ENCODE measurements around the gene TIMP3. TPM values are rescaled to one million over a fixed set of nuclear protein-coding genes. Genes with fewer than 3 reads are reported as not detected.

TIMP3 gene
- total and polyA plus RNA-seq, 2 of the 4 experiments (the other 2 are of a cell fraction), result 98.8 to 179 TPM

- no peak overlapping the region for H3K56ac ChIP-seq (ENCODE audit: extremely low read depth, insufficient read depth, low read length)
- H3K23ac ChIP-seq (ENCODE audit: low read depth, low read length), result no peak overlapping the region
- H3K9me1 ChIP-seq (ENCODE audit: insufficient read depth, low read length), result peaks cover 6% of the 10 kb centered on the region; the same call in 1 of the 2 replicates
- intact Hi-C loops (cut with micrococcal nuclease), result no loop called here
- ChIA-PET POLR2A (ENCODE audit: unreplicated experiment) (no interaction called here), CTCF (interaction anchor here (1.2 to 5.9 kb wide), 4 partner anchors 10 to 264 kb away, joined by 3 to 54 read pairs (median 20); no protein-coding TSS in a partner anchor)
- H4K20me1 ChIP-seq (ENCODE audit: insufficient read depth, low read length), result no peaks in the 10 kb centered on the region
- H2AFZ ChIP-seq (replicated peaks; ENCODE audit: low read length, poor library complexity), result no peak overlapping the region
- H3K18ac ChIP-seq (ENCODE audit: low read depth, low read length), result no peak overlapping the region
- no peak overlapping the region for H2AK9ac ChIP-seq (replicated peaks; ENCODE audit: low read depth, low read length, poor library complexity)
- in situ Hi-C loops (cut with MboI; ENCODE audit: low sequenced_read_pairs), result no loop called here
- ATAC-seq (ENCODE audit: low read depth) (no peak), DNase-seq (no peak)
- H4K91ac ChIP-seq (ENCODE audit: insufficient read depth, low read depth, low read length), result no peak overlapping the region
- H2AK5ac ChIP-seq (ENCODE audit: low read depth, low read length), result peak overlapping the region; percentile 63; the same call in 1 of the 2 replicates
- no peak overlapping the region for H2BK5ac ChIP-seq (ENCODE audit: low read depth, low read length, poor library complexity, severe bottlenecking)
- no peak overlapping the region for H3K9ac ChIP-seq (ENCODE audit: low read depth, low read length)
- H3K79me1 ChIP-seq (ENCODE audit: low read depth in 1 of 2, low read length in 2 of 2), result no peaks in the 10 kb centered on the region
- BruUV-seq (replicated peaks), result no TSS peak
- H3K36me3 ChIP-seq (ENCODE audit: control insufficient read depth, insufficient read depth, low read length), result no peaks in the 10 kb centered on the region
- peak overlapping the region; percentile 59 for H2BK120ac ChIP-seq (ENCODE audit: low read depth, low read length)
- H4K5ac ChIP-seq (ENCODE audit: low read depth, low read length), result no peak overlapping the region
- H3K27ac ChIP-seq (ENCODE audit: insufficient read depth, low read length), result no peak overlapping the region
- H3K27me3 ChIP-seq (ENCODE audit: control insufficient read depth, insufficient read depth, low read length), result no peaks in the 10 kb centered on the region
- peak overlapping the region; percentile 20; the same call in 1 of the 2 replicates for H2BK20ac ChIP-seq (ENCODE audit: low read depth, low read length)
- 0 out of 2 replicates have a peak overlapping the region, but pooled peaks have one; percentile 2 for H3K14ac ChIP-seq (replicated peaks; ENCODE audit: low read depth, low read length)
- H3K4me1 ChIP-seq (ENCODE audit: control insufficient read depth, insufficient read depth, low read length), result peaks cover 13% of the 10 kb centered on the region
- no peak for TF ChIP-seq FOS (IDR thresholded peaks at IDR 0.05; ENCODE audit: low read depth, low read length)
- TF ChIP-seq CTCF (conservative IDR thresholded peaks at IDR 0.05; ENCODE audit: low read depth, low read length), result no peak
- no peak for TF ChIP-seq CEBPB (IDR thresholded peaks at IDR 0.05; ENCODE audit: low read depth, low read length)
- TF ChIP-seq ELK1 (IDR thresholded peaks at IDR 0.05; ENCODE audit: borderline replicate concordance, low read depth, low read length), result no peak
- no peak for TF ChIP-seq RCOR1 (IDR thresholded peaks at IDR 0.05; ENCODE audit: insufficient replicate concordance, low read length)
- no peak for TF ChIP-seq BHLHE40 (IDR thresholded peaks at IDR 0.05; ENCODE audit: low read depth, low read length)
- no peak for TF ChIP-seq MXI1 (IDR thresholded peaks at IDR 0.05; ENCODE audit: borderline replicate concordance, low read depth, low read length)
- TF ChIP-seq CHD1 (IDR thresholded peaks at IDR 0.05; ENCODE audit: low read depth, low read length), result no peak
- TF ChIP-seq RAD21 (IDR thresholded peaks at IDR 0.05; ENCODE audit: low read length), result no peak
- no peak overlapping the region; the same call in 1 of the 2 replicates for H3K4ac ChIP-seq (ENCODE audit: low read depth, low read length)
- H3K9me3 ChIP-seq (ENCODE audit: control insufficient read depth, insufficient read depth, low read length), result no peaks in the 10 kb centered on the region
- H3K4me2 ChIP-seq (ENCODE audit: low read depth, low read length), result no peak overlapping the region
- peak overlapping the region; percentile 37; the same call in 1 of the 3 replicates for H2BK15ac ChIP-seq (ENCODE audit: low read depth, low read length)
- no peak overlapping the region for H4K8ac ChIP-seq (ENCODE audit: low read depth in 2 of 2, low read length in 2 of 2)
- H3K4me3 ChIP-seq (ENCODE audit: insufficient read depth, low read depth, low read length), result no peak overlapping the region
- dilution Hi-C loops (cut with HindIII; ENCODE audit: low sequenced_read_pairs, unreplicated experiment), result no loop called here
Observed at GRCh38 chr22:32793589-32793988, 7.9 kb upstream of the TIMP3 start.

All from IMR-90 (cell line).